ENCODE measurements around the gene NT5C1B.
"Not testable (repeated sequence)": the region's sequence is repeated elsewhere in the genome, so short reads cannot be mapped to it uniquely, and the experiment has no call there.

Gene NT5C1B

DNA sequence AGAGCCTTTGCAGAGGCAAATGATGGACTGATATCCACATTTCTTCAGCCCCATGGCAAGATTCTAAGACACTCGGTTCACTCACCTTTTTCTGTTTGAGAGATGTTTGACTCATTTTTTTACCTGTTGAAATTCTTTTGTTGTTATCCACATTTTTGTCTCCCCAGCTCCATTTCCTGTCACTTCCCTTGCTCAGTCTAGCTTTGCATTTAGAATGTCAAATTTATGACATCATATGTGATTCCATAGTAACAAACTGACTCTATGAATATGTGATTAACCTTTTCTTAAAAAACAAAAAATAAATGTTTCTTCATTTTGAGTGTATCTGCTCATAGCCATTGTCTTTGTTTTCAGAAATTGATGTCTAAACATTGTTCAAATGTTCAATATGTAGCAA lies at the start of gene NT5C1B:
TSS of gene NT5C1B (minus strand) at position 216 of the 400 bp plus-strand sequence. CDS start at position 115, 101 bp downstream.
- DNase-seq (ENCODE audit: low spot score), result no peak

DNA sequence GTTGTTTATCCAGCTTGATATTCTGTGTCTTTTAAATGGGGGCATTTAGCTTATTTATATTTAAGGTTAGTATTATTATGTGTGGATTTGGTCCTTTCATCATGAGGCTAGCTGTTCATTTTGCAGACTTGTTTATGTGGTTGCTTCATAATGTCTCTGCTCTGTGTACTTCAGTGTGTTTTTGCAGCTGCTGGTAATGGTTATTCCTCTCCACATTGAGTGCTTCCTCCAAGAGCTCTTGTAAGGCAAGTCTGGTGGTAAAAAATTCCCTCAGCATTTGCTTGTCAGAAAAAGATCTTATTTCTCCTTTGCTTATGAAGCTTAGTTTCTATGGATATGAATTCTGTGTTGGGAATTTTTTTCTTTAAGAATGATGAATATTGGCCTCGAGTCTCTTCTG lies 47.8 kb upstream of the NT5C1B start:
- no peak for DNase-seq (ENCODE audit: low spot score)

DNA sequence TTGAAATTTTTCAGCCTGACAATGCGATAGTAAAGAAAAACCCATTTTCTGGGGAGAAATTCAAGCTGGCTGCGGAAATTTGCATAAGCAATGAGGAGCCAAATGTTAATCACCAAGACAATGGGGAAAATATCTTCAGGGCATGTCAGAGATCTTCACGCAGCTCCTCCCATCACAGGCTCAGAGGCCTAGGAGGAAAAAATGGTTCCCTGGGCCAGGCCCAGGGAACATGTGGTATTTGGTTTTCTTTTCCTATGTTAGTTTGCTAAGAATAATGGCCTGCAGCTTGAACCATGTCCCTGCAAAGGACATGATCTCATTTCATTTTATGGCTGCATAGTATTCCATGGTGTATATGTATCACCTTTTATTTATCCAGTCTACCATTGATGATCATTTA lies 43.3 kb upstream of the NT5C1B start:
- not testable (repeated sequence) for DNase-seq (ENCODE audit: low spot score)

DNA sequence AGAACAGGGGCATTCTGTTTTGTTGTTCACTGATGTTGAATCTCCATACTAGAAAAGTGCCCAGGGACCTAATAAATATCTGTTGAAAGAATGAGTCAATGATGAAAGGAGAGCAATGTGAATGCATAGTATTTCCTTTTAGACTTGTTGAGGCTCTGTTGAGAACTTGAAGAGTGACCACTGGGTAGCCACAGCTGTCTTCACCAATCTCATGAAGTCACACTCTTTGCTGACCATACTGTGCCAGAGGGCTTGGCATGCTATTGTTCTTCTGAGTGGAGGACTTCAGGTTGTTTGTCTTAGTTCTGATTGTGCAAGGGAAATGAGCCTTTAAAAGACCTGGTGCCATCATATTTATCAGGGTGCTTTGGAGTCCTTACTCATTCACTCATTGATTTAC lies 41.6 kb upstream of the NT5C1B start:
- DNase-seq (ENCODE audit: low spot score), result no peak

DNA sequence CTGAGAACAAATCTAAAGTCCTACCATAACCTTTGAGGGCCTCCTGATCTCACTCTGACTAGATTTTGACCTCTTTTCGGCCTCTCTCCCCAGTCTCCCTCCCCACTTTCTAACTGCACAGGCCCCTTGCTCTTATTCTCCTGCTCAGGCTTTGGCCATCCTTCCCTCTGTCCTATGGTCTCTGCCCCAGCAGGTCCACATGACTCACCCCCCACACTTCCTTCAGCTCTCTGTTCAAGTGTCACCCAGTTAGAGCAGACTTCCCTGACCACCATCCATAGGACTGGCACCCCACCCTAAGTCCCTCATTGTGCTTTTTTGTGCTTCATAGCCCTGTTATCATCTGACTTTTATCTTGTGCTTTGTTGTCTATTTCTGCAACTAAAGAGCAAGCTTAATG lies 41.2 kb upstream of the NT5C1B start:
- DNase-seq (ENCODE audit: low spot score), result no peak

DNA sequence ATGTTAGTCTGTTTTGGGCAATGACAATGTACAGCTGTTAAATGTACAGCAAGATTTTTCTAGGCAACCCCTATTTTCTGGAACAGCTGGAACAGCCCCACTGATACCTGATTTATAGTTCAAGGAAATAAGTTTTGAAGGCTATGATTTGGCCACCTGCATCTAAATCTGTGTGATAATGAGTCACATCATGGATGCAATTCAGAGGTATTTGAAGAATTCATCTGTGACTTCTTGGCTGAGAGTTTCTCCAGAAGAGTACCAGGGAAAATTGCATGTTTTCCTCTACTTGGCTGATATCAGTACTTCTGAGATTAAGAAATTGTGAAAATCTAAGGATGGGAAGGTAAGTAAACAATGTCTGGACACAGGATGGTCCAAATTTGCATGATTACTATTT lies 40.7 kb upstream of the NT5C1B start:
- DNase-seq (ENCODE audit: low spot score), result peak; percentile 53

DNA sequence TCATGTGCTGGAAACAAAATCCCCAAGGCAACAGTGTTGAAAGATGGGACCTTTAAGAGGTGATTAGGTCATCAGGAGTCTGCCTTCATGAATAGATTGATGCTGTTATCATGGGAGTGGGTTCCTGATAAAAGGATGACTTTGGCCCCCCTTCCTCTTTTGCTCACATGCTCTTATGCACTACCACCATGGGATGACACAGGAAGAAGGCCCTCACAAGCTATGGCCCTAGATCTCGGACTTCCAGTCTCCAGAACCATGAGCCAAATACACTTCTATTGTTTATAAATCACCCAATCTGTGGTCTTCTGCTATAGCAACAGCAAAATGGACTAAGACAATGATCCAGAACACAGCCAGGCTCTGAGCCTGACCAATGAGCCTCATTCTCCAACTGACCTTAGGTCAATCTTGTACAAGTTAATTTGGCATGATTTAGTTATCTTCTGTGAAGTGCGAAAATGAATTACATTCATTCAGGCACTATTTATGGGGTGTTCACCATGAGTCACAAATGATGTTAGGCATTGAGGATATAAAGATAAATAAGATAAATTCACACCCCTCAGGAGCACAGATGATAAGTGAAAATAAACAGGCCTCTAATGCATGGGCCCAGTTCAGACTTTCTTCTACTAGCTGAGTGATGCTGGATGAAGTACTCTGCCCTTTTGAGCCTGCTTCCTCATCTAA lies 37.7 kb upstream of the NT5C1B start:
- no peak for DNase-seq (ENCODE audit: low spot score)

DNA sequence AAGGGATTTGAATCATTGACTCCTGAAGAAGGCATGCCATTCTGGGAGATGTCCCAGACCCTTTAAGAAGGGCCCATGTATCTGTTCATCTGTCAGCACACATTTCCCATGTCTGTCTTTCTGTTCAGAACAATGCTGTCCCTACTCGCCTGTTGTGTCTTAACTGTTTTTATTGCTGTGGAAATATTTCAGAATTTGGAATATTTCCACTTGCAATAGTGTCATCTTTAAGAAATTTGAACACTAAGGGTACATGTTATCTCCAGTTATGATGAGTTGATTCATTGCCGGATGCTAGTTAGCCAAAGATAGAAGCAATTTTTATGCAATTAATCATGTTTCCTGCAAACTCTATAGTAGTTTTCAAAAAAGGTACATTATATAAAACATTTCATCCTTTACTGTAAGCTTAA lies 36.9 kb upstream of the NT5C1B start:
- peak; percentile 27 for DNase-seq (ENCODE audit: low spot score)

DNA sequence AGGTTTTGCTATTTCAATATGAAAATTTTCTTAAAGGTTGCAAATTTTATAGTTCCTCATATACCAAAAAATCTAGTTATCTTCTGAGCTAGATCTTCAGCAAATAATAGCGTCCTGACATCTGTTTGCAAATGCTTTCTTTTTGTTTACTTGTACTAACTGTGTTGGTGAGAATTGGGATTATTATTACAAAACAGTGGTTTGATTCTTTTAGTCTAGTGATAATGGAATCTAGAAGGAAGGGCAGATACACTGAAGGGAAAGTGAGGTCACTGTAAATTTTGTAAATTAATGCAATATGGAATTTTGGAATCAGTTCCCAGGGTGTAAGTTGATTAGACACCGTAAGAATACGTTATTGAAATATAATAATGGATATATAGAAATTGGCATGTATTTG lies 36.2 kb upstream of the NT5C1B start:
- no peak for DNase-seq (ENCODE audit: low spot score)

DNA sequence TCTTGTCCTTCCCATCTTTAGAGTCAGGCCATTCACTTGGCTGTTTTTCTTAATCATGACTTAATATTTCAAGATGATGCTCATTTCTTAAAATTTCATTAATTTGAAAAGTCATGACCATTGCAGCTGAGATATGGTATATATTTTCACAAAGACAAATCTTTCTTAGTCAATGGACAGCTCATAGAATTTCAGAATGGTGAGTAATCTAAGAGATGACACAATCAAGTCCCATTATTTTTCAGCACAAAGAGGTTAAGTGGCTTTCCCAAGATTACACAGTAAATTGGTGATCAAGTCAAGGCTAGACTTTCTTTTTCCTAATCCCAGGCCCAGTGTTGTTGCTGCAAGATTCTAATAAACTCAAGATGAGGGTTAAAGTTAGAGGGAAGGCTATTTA lies 34.4 kb upstream of the NT5C1B start:
- DNase-seq (ENCODE audit: low spot score), result peak; percentile 18

DNA sequence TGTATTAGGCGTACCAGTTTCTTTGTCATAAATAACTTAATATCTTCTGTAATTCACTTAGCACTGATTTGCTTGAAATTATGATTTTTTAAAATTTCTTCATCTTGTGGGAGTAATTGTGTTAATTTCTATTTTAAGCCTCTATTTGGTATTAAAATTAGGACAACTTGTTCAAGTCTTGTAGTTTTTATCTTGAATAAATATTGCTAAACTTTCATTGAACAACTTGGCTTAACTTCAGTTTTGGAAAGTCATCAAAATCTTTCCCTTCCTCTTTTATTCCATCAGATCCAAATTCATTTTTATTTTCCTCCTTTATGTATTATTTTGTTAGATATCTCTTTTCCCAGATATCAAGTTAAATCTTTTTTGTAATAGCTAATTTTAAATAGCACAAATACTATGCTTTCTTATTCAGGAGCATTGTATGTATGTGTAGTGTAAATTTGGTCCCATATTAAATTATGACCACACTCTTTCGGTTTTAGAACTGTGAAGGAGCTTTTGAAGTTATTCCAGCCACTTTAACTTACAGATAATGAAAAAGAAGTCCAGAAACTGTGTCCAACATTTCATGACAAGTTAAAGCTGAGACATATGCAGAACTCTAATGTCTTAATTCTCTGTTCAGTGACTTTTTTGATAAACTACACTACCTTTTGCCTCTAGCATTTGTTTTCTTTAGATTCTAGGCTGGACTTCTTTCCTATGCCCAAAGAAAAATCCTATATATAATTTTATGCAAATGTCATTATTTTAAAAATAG lies 31.7 kb upstream of the NT5C1B start:
- no peak for DNase-seq (ENCODE audit: low spot score)

DNA sequence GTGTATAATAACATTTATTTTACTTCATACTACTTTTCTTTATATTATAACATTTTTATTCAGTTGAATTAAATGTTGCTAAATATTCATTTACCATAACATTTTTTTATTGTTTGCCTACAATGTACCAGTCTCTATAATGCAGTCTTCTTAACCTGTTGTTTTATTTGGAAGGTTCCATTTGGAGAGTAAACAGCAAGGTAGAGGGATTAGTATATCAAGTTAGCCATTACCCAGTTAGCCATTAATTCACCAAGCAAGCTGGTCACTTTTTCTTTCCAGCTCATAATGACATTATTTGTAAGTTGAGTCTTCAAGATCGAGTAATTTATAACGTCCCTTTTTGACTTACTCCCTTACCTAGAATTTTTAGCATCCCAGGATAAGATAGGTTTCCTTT lies 29.7 kb upstream of the NT5C1B start:
- DNase-seq (ENCODE audit: low spot score), result no peak

DNA sequence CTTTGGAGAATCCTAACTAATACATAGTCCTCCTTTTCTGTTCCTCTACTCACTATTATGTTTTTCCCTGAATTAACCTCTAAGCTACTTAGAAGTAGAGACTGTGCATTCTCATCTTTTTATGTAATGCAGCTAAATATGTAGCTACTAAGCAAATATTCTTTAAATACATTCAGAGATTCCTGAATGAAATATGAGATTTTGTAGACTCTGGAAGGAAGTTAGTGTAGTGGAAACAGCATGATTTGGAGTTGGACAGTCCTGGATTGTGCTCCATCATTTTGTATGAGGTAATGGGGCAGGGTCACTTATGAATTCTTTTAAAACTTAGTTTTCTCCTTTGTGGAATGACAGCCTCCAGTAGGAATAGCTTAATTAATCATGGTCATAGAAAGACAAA lies 24.7 kb upstream of the NT5C1B start:
- no peak for DNase-seq (ENCODE audit: low spot score)

DNA sequence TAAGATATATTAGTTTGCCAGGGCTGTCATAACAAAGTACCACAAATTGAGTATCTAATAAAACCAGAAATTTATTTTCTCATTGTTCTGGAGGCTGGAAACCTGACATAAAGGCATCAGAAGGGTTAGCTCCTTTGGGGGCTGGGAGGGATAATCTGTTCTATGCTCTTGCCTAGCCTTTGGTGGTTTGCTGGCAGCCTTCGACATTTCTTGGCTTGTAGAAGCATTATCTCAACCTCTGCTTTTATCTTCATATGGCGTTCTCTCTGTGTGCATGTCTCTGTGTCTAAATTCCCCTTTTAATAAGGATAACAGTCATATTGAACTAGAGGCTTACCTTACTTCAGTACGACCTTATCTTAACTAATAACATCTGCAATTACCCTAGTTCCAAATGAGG lies 22.8 kb upstream of the NT5C1B start:
- DNase-seq (ENCODE audit: low spot score), result no peak

DNA sequence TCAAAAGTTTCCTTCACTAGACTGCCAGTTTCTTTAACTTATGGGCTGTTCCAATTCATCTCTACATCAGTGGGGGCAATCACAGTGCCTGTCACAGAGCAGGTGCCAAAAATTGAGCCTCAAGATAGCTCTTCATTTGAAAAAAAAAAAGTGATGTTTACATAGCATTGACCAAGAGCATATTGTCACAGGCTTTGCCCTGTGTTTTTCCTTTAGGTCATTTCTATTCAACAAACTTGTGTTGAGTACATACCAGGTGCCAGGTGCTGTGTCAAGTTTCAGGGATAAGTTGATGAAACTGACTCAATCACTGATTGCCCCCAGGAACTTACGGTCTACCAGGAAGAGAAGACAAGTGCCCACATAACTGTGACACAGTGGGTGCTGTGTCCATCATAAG lies 22.2 kb upstream of the NT5C1B start:
- no peak for DNase-seq (ENCODE audit: low spot score)

DNA sequence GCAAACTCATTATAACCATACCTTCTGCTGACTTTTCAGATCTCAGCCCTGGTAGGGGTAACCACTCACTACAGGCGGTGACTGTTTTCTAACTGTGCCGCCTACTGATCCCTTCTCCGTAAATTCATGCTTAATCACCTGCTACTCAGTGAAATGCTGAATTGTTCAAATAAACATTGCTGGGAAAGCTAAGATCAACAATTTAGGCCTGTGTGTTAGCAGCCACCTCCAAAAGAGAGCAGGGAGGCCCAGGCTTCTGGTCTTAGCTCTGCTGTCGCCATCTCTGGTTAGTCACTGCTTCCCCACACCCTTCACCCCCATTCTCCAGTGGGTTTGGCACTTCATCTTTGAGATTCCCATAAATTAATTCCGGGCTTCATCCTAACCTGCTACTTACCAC lies 21.8 kb upstream of the NT5C1B start:
- no peak for DNase-seq (ENCODE audit: low spot score)

DNA sequence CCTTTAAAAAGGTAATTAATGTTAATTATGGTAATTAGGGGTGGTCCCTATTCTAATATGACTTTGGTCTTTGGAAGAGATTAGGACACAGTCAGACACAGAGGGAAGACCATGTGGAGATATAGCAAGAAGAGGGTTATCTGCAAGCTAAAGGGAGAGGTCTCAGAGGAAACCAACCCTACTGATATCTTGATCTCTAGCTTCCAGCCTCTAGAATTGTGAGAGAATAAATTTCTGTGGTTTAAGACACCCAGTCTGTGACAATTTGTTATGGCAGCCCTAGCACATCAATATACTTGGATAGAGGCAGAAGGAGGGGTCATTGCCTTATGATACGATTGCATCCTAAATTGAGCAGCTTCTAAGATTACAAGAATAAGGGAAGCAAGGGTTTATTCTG lies 21.3 kb upstream of the NT5C1B start:
- no peak for DNase-seq (ENCODE audit: low spot score)

DNA sequence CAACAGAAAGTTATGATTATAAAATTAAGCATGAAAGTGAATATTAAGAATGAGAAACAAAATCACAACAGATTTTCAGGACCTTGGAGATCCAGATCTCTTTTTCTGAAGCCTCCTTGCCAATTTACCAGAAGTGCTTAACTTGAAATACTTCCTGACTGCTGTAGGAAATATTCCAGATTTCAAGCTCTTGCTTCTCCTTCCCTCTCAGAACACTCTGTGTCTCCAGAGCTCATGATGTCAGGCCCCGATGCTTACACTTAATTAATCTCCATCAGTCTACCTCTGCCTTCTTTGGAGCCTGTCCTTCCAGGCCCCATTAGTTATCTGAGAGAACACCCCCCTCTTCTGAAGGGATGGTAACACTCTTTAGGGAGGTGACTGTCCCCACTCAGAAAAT lies 20.7 kb upstream of the NT5C1B start:
- no peak for DNase-seq (ENCODE audit: low spot score)

DNA sequence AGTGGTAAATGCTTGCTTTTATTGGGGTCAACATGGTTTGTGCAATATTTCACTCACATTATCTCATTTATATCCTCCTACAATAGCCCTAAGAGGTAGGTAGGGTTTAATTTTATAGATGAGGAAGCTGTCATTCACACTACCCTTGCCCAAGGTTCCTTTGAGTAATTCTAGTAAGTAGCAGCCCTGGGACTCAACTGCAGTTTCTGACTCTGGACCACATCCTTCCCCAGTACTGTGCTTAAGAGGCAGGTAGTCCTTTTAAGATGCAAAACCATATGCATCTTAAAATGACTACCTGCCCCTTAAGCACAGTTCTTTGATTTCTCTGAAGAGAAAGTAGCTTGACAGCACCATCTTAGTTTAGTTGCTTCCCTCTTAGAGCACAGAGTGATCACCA lies 15.7 kb upstream of the NT5C1B start:
- no peak for DNase-seq (ENCODE audit: low spot score)

DNA sequence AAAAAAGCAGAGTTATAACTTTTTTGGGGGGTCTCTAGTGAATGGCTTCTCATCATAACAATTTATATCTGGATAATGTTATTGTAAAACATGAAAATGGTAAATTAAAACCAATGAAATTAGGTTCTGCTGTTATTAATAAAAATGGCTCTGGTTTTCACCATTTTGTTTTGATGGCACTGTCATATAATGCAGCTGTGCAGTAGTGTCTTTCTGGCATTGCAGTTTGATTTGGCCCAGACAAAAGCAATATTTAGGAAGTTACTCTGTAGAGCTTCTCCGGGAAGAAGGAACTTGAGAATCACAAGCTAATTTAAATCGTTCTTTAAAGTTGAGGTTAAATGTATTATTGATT lies 15.1 kb upstream of the NT5C1B start:
- no peak for DNase-seq (ENCODE audit: low spot score)

DNA sequence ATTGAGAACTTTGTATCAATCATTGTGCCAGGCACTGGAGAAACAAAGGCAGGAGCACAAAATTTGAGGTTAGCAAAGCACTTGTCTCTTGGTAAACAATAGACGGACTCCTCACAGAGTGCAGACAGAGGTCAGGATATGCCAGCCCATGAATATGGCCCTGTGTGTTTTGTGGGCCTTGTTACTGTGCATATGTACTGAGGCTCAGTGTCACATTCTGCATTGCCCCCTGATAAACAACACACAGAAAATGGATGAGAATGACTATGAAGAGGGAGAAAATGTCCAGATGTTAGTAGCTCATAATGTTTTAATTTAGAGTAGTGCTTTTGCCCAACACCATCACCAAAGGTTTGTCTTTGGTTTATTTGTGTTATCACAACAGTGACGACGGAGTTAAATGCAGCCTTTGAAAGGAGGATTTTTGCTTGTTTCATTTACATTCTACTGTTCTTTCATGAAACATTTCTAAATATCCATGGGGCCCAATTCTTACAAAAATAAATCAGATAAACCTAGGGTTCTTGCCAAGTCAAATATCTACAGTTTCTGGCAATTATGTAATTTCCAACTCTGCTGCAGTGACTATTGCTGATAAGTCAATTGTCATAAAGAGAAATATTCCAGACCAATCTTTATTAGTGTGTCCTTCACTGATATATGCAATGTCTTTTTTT lies 14.6 kb upstream of the NT5C1B start:
- no peak for DNase-seq (ENCODE audit: low spot score)

DNA sequence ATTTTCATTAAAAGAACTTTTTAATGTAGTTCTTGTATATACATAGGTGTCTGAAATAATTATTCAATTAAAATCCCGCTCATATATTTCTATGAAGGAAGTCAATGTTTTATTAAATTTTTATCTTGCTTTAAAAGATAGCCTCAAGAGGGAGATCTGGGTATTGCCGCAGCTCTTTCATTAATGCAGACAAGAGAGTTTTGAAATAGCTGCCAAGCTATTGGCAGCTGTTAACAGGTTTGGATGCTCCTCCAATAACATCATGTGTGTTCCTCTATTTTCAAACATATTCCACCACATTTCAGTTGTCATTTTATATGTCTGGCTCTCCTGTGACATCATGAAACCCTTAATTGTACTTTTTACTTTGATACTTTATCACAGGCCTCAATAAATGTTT lies 12.9 kb upstream of the NT5C1B start:
- DNase-seq (ENCODE audit: low spot score), result no peak

DNA sequence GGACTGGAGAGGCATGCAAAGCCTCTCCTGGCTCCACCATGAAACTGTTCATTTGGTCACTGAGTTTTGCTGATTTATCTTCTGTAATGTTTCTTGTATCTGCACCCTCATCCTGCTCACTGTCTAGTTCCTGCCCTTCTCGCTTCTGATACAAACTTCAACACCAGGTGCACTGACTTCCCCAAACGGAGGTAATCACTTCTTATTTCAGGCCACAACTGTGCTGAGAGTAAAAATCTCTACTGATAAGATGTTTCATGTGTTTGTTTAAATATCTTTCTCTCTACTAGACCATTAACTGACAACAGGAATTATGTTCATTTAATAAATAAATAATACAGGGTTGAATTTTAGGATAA lies 10.9 kb upstream of the NT5C1B start:
- no peak for DNase-seq (ENCODE audit: low spot score)

All from AG20443 (cell line).